Bone marrow (tissue), 2 donors: ENCODE measurements around the gene MAGI2.
"Not testable (repeated sequence)": the region's sequence is repeated elsewhere in the genome, so short reads cannot be mapped to it uniquely, and the experiment has no call there.

ENCODE experiments used
- DNase-seq, 2 donors: peaks; one replicate each; lab custom pipeline; 2025; lab: John Stamatoyannopoulos, UW

MAGI2 gene

GRCh38 chr7:78638364-78638763, 815.1 kb downstream of the MAGI2 start:
- no peak for DNase-seq

- DNase-seq = no peak
These were observed 816.7 kb downstream of the MAGI2 start for GRCh38 chr7:78636727-78637126.

- DNase-seq = no peak
These were observed 818.3 kb downstream of the MAGI2 start for GRCh38 chr7:78635026-78635793.

- DNase-seq = no peak
These were observed 819.4 kb downstream of the MAGI2 start for GRCh38 chr7:78634093-78634492.

GRCh38 chr7:78620920-78621319, 832.5 kb downstream of the MAGI2 start:
- DNase-seq = no peak

- DNase-seq = no peak
These were observed 836.9 kb downstream of the MAGI2 start for GRCh38 chr7:78616539-78616938.

GRCh38 chr7:78609281-78609680, 844.2 kb downstream of the MAGI2 start:
- no peak for DNase-seq

- DNase-seq = no peak
These were observed 846.4 kb downstream of the MAGI2 start for GRCh38 chr7:78607099-78607498.

- DNase-seq = no peak
These were observed 848.3 kb downstream of the MAGI2 start for GRCh38 chr7:78605119-78605518.

- no peak for DNase-seq
These were observed 851.7 kb downstream of the MAGI2 start for GRCh38 chr7:78601728-78602127.

GRCh38 chr7:78594156-78594555, 859.3 kb downstream of the MAGI2 start:
- no peak for DNase-seq

GRCh38 chr7:78588393-78588792, 865.1 kb downstream of the MAGI2 start:
- no peak for DNase-seq

GRCh38 chr7:78587443-78588044, 865.9 kb downstream of the MAGI2 start:
- no peak for DNase-seq

- DNase-seq = no peak
These were observed 867.5 kb downstream of the MAGI2 start for GRCh38 chr7:78585980-78586379.

- DNase-seq = no peak
These were observed 874.8 kb downstream of the MAGI2 start for GRCh38 chr7:78578686-78579085.

GRCh38 chr7:78577174-78577952, 876.1 kb downstream of the MAGI2 start:
- not testable (repeated sequence) for DNase-seq

- no peak for DNase-seq
These were observed 877.2 kb downstream of the MAGI2 start for GRCh38 chr7:78576236-78576635.

- DNase-seq = no peak
These were observed 882.2 kb downstream of the MAGI2 start for GRCh38 chr7:78571292-78571691.

GRCh38 chr7:78568690-78569089, 884.8 kb downstream of the MAGI2 start:
- no peak for DNase-seq

GRCh38 chr7:78567836-78568235, 885.6 kb downstream of the MAGI2 start:
- DNase-seq = no peak

- no peak for DNase-seq
These were observed 887.7 kb downstream of the MAGI2 start for GRCh38 chr7:78565784-78566183.

GRCh38 chr7:78563191-78563590, 890.3 kb downstream of the MAGI2 start:
- DNase-seq = no peak

GRCh38 chr7:78562191-78562590, 891.3 kb downstream of the MAGI2 start:
- DNase-seq = no peak
